K562 (cell line): ENCODE data around the gene ZDHHC8. TPM values are rescaled to one million over a fixed set of nuclear protein-coding genes. Genes with fewer than 3 reads are reported as not detected.

Source experiments
- C11orf30 ChIP-seq: fragments of 450-650 bp; IDR thresholded peaks from 2 replicates; pipeline ENCODE4 v1.6.1; 2016; ENCODE audit warnings: low read depth, mild to moderate bottlenecking
- CHD2 ChIP-seq: IDR thresholded peaks from 2 replicates; pipeline ENCODE4 v1.6.1; 2011; ENCODE audit warnings: low read depth, low read length
- FOXK2 ChIP-seq, 2 experiments: fragments of 450-650 bp; IDR thresholded peaks in 1 of 2; conservative IDR thresholded peaks in 1 of 2; 2 replicates each; pipeline ENCODE4 v1.6.1; 2016; ENCODE audit warnings: low read depth in 2 of 2, mild to moderate bottlenecking in 1 of 2
- HDGF ChIP-seq: fragments of 450-650 bp; IDR thresholded peaks from 2 replicates; pipeline ENCODE4 v1.6.1; 2016
- PTBP1 ChIP-seq: fragments of 200-400 bp; formaldehyde crosslinking; IDR thresholded peaks from 2 replicates; pipeline ENCODE4 v1.6.1; 2017; ENCODE audit warnings: low read depth, low read length
- SETDB1 ChIP-seq: IDR thresholded peaks from one replicate; pipeline ENCODE4 v1.6.1; 2012; ENCODE audit warnings: low read length, control low read depth, inconsistent platforms
- SMARCA4 ChIP-seq: fragments of 450-650 bp; IDR thresholded peaks from 2 replicates; pipeline ENCODE4 v1.6.1; 2016
- polyA plus RNA-seq, 8 experiments: library from polyadenylated mRNA; depleted of rRNA in 4 of 8; stranded (reverse) in 5 of 8; unstranded in 3 of 8; fragments of >200 nt; fragmentation: Nextera tagmentation in 2 of 8; fragmentation: Illumina TruSeq in 1 of 8; extraction: Ambion mirVana in 2 of 8; extraction: Trizol in 1 of 8; gene quantifications; 2 replicates each; pipeline versions ENCODE4 v1.2.1 to v1.2.3, GENCODE V29; 2011 to 2014; ENCODE audit warnings: inconsistent platforms in 1 of 8, missing spikeins in 1 of 8
- total RNA-seq, 7 experiments: library from RNA; depleted of rRNA in 6 of 7; stranded (reverse); fragments of >200 nt in 6 of 7; fragmentation: Illumina TruSeq in 2 of 7; extraction: Trizol in 2 of 7; gene quantifications; 2 replicates each; pipeline versions ENCODE4 v1.2.1 to v1.2.3, GENCODE V29; 2011 to 2021; ENCODE audit warnings: low replicate concordance in 1 of 7
- TF ChIP-seq, protein P1 (sequence below), 2 experiments: fragments of 450-650 bp in 1 of 2; IDR thresholded peaks; 2 replicates each; pipeline ENCODE4 v1.6.1; 2011 to 2017; ENCODE audit warnings: low read depth in 2 of 2, antibody characterized with exemption in 1 of 2, borderline replicate concordance in 1 of 2, low read length in 1 of 2, mild to moderate bottlenecking in 1 of 2, mixed read lengths in 1 of 2; ENCODE audit not compliant: control insufficient read depth in 1 of 2

Gene ZDHHC8
- total and polyA plus RNA-seq, 9 of the 15 experiments (the other 6 are each of a cell fraction or from before 2014, with no cell fraction given) = 0.04 to 109 (median 16.4) TPM

- TF ChIP-seq C11orf30 (no peak), PTBP1 (peak; percentile 15; the same call in 1 of the 2 replicates), SMARCA4 (no peak), HDGF (no peak), FOXK2 (conservative IDR thresholded peaks at IDR 0.05 in 1 of 2, IDR thresholded peaks at IDR 0.05 in 1 of 2; ENCODE audit: low read depth in 2 of 2) (no peak), SETDB1 (peak; percentile 54), CHD2 (no peak)
- TF ChIP-seq, protein P1, sequence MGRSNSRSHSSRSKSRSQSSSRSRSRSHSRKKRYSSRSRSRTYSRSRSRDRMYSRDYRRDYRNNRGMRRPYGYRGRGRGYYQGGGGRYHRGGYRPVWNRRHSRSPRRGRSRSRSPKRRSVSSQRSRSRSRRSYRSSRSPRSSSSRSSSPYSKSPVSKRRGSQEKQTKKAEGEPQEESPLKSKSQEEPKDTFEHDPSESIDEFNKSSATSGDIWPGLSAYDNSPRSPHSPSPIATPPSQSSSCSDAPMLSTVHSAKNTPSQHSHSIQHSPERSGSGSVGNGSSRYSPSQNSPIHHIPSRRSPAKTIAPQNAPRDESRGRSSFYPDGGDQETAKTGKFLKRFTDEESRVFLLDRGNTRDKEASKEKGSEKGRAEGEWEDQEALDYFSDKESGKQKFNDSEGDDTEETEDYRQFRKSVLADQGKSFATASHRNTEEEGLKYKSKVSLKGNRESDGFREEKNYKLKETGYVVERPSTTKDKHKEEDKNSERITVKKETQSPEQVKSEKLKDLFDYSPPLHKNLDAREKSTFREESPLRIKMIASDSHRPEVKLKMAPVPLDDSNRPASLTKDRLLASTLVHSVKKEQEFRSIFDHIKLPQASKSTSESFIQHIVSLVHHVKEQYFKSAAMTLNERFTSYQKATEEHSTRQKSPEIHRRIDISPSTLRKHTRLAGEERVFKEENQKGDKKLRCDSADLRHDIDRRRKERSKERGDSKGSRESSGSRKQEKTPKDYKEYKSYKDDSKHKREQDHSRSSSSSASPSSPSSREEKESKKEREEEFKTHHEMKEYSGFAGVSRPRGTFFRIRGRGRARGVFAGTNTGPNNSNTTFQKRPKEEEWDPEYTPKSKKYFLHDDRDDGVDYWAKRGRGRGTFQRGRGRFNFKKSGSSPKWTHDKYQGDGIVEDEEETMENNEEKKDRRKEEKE (IDR thresholded peaks at IDR 0.05; ENCODE audit: borderline replicate concordance in 1 of 2, control insufficient read depth in 1 of 2, low read depth in 2 of 2, low read length in 1 of 2) = no peak
- TF ChIP-seq, all 486 proteins: peak for 21
These were observed 16.8 kb upstream of the ZDHHC8 start (continued) for GRCh38 chr22:20114506-20115475.
